Measurements from ENCODE around the gene COL9A1. TPM values are rescaled to one million over a fixed set of nuclear protein-coding genes. Genes with fewer than 3 reads are reported as not detected.
A peak's percentile ranks its signal among the peaks of the same experiment; 100 is the strongest.

The COL9A1 gene
- total and polyA plus RNA-seq, 3 experiments from 2014 or later: not detected

- H3K4me3 ChIP-seq (ENCODE audit: low read length): no peak overlapping the region
- DNase-seq: no peak
- ChIA-PET CTCF (no interaction called here), POLR2A (no interaction called here)
- no peak overlapping the region for H3K27ac ChIP-seq (ENCODE audit: low read depth, low read length)
- H3K4me1 ChIP-seq (ENCODE audit: insufficient read depth, low read length): no peaks in the 10 kb centered on the region
- Mint-ChIP-seq H3K27ac (no peak overlapping the region), H3K9me3 (no peaks in the 10 kb centered on the region), H3K27me3 (peaks cover 0 to 8% of the 10 kb centered on the region in 2 donors), H3K4me3 (no peak overlapping the region), H3K36me3 (no peaks in the 10 kb centered on the region), H3K4me1 (no peaks in the 10 kb centered on the region)
- H3K9me3 ChIP-seq (ENCODE audit: low read length): no peaks in the 10 kb centered on the region
- no peaks in the 10 kb centered on the region for H3K27me3 ChIP-seq (ENCODE audit: insufficient read depth, low read length, poor library complexity, severe bottlenecking)
- no peaks in the 10 kb centered on the region for H3K36me3 ChIP-seq (ENCODE audit: insufficient read depth, low read length)
Observed at GRCh38 chr6:70241031-70241430, 61.9 kb downstream of the COL9A1 start.

- Mint-ChIP-seq H3K27ac (no peak overlapping the region), H3K4me3 (no peak overlapping the region), H3K36me3 (no peaks in the 10 kb centered on the region), H3K9me3 (no peaks in the 10 kb centered on the region), H3K27me3 (peaks cover 2 to 8% of the 10 kb centered on the region in 2 donors), H3K4me1 (no peaks in the 10 kb centered on the region)
- Histone ChIP-seq H3K27me3 (ENCODE audit: insufficient read depth, low read length, poor library complexity, severe bottlenecking) (no peaks in the 10 kb centered on the region), H3K4me3 (ENCODE audit: low read length) (no peak overlapping the region), H3K4me1 (ENCODE audit: insufficient read depth, low read length) (no peaks in the 10 kb centered on the region), H3K36me3 (ENCODE audit: insufficient read depth, low read length) (no peaks in the 10 kb centered on the region), H3K27ac (ENCODE audit: low read depth, low read length) (no peak overlapping the region), H3K9me3 (ENCODE audit: low read length) (no peaks in the 10 kb centered on the region)
- CTCF ChIA-PET: no interaction called here
- DNase-seq: no peak
- POLR2A ChIA-PET: no interaction called here
Observed at GRCh38 chr6:70236343-70236742, 66.5 kb downstream of the COL9A1 start.

- H3K4me1 Mint-ChIP-seq: no peaks in the 10 kb centered on the region
- CTCF ChIA-PET: no interaction called here
- Histone ChIP-seq H3K27ac (ENCODE audit: low read depth, low read length) (no peak overlapping the region), H3K9me3 (ENCODE audit: low read length) (no peaks in the 10 kb centered on the region), H3K36me3 (ENCODE audit: insufficient read depth, low read length) (no peaks in the 10 kb centered on the region), H3K4me3 (ENCODE audit: low read length) (no peak overlapping the region), H3K4me1 (ENCODE audit: insufficient read depth, low read length) (no peaks in the 10 kb centered on the region), H3K27me3 (ENCODE audit: insufficient read depth, low read length, poor library complexity, severe bottlenecking) (no peaks in the 10 kb centered on the region)
- no peaks in the 10 kb centered on the region for H3K9me3 Mint-ChIP-seq
- peaks cover 2 to 8% of the 10 kb centered on the region in 2 donors for H3K27me3 Mint-ChIP-seq
- POLR2A ChIA-PET: no interaction called here
- DNase-seq: no peak
- no peak overlapping the region for H3K4me3 Mint-ChIP-seq
- no peaks in the 10 kb centered on the region for H3K36me3 Mint-ChIP-seq
- H3K27ac Mint-ChIP-seq: no peak overlapping the region
Observed at GRCh38 chr6:70234561-70235236, 68.2 kb downstream of the COL9A1 start.

GRCh38 chr6:70231311-70231710 is 71.6 kb downstream of the COL9A1 start:
- Mint-ChIP-seq H3K4me3 (no peak overlapping the region), H3K9me3 (peaks cover 0 to 2% (median 0%) of the 10 kb centered on the region in 5 donors), H3K27ac (no peak overlapping the region), H3K36me3 (no peaks in the 10 kb centered on the region), H3K27me3 (peaks cover 0 to 4% of the 10 kb centered on the region in 2 donors), H3K4me1 (no peaks in the 10 kb centered on the region)
- Histone ChIP-seq H3K27ac (ENCODE audit: low read depth, low read length) (no peak overlapping the region), H3K36me3 (ENCODE audit: insufficient read depth, low read length) (no peaks in the 10 kb centered on the region), H3K4me3 (ENCODE audit: low read length) (no peak overlapping the region), H3K4me1 (ENCODE audit: insufficient read depth, low read length) (no peaks in the 10 kb centered on the region), H3K27me3 (ENCODE audit: insufficient read depth, low read length, poor library complexity, severe bottlenecking) (no peaks in the 10 kb centered on the region), H3K9me3 (ENCODE audit: low read length) (no peaks in the 10 kb centered on the region)
- ChIA-PET POLR2A (no interaction called here), CTCF (interaction anchor here (3.1 kb wide), 1 partner anchor 11 kb away, joined by 15 read pairs; no protein-coding TSS in a partner anchor)
- no peak for DNase-seq

- H3K4me1 ChIP-seq (ENCODE audit: insufficient read depth, low read length): no peaks in the 10 kb centered on the region
- H3K27ac ChIP-seq (ENCODE audit: low read depth, low read length): no peak overlapping the region
- H3K9me3 ChIP-seq (ENCODE audit: low read length): no peaks in the 10 kb centered on the region
- DNase-seq: no peak
- Mint-ChIP-seq H3K27me3 (peaks cover 4 to 8% of the 10 kb centered on the region in 2 donors), H3K27ac (peak overlapping the region in 1 of 8 donors; percentile 17), H3K36me3 (no peaks in the 10 kb centered on the region), H3K4me1 (no peaks in the 10 kb centered on the region), H3K4me3 (no peak overlapping the region), H3K9me3 (peaks cover 0 to 2% (median 0%) of the 10 kb centered on the region in 5 donors)
- POLR2A ChIA-PET: no interaction called here
- CTCF ChIA-PET: no interaction called here
- H3K27me3 ChIP-seq (ENCODE audit: insufficient read depth, low read length, poor library complexity, severe bottlenecking): no peaks in the 10 kb centered on the region
- H3K4me3 ChIP-seq (ENCODE audit: low read length): no peak overlapping the region
- no peaks in the 10 kb centered on the region for H3K36me3 ChIP-seq (ENCODE audit: insufficient read depth, low read length)
Observed at GRCh38 chr6:70225055-70225454, 77.8 kb downstream of the COL9A1 start.

GRCh38 chr6:70222439-70222749 is 80.5 kb downstream of the COL9A1 start:
- no peaks in the 10 kb centered on the region for H3K4me1 ChIP-seq (ENCODE audit: insufficient read depth, low read length)
- H3K4me3 Mint-ChIP-seq: no peak overlapping the region
- no peaks in the 10 kb centered on the region for H3K27me3 ChIP-seq (ENCODE audit: insufficient read depth, low read length, poor library complexity, severe bottlenecking)
- H3K27ac Mint-ChIP-seq: no peak overlapping the region
- peaks cover 0 to 2% (median 0%) of the 10 kb centered on the region in 5 donors for H3K9me3 Mint-ChIP-seq
- H3K27ac ChIP-seq (ENCODE audit: low read depth, low read length): no peak overlapping the region
- H3K36me3 ChIP-seq (ENCODE audit: insufficient read depth, low read length): no peaks in the 10 kb centered on the region
- H3K9me3 ChIP-seq (ENCODE audit: low read length): no peaks in the 10 kb centered on the region
- no peaks in the 10 kb centered on the region for H3K4me1 Mint-ChIP-seq
- H3K27me3 Mint-ChIP-seq: peaks cover 2 to 8% of the 10 kb centered on the region in 2 donors
- ChIA-PET CTCF (interaction anchor here (2.7 kb wide), 1 partner anchor 662 kb away, joined by 10 read pairs; no protein-coding TSS in a partner anchor), POLR2A (no interaction called here)
- DNase-seq: no peak
- no peak overlapping the region for H3K4me3 ChIP-seq (ENCODE audit: low read length)
- no peaks in the 10 kb centered on the region for H3K36me3 Mint-ChIP-seq

GRCh38 chr6:70221715-70222438 is 81.0 kb downstream of the COL9A1 start:
- Mint-ChIP-seq H3K9me3 (no peaks in the 10 kb centered on the region), H3K27me3 (peaks cover 6 to 8% of the 10 kb centered on the region in 2 donors), H3K36me3 (no peaks in the 10 kb centered on the region), H3K27ac (no peak overlapping the region), H3K4me3 (no peak overlapping the region), H3K4me1 (no peaks in the 10 kb centered on the region)
- POLR2A ChIA-PET: no interaction called here
- no peak overlapping the region for H3K4me3 ChIP-seq (ENCODE audit: low read length)
- H3K27ac ChIP-seq (ENCODE audit: low read depth, low read length): no peak overlapping the region
- H3K36me3 ChIP-seq (ENCODE audit: insufficient read depth, low read length): no peaks in the 10 kb centered on the region
- H3K4me1 ChIP-seq (ENCODE audit: insufficient read depth, low read length): no peaks in the 10 kb centered on the region
- H3K27me3 ChIP-seq (ENCODE audit: insufficient read depth, low read length, poor library complexity, severe bottlenecking): no peaks in the 10 kb centered on the region
- DNase-seq: no peak
- no peaks in the 10 kb centered on the region for H3K9me3 ChIP-seq (ENCODE audit: low read length)
- CTCF ChIA-PET: interaction anchor here (1.1 to 3.0 kb wide), 8 partner anchors 9 to 734 kb away, joined by 3 to 15 read pairs (median 8); partner anchors contain the start of gene B3GAT2

GRCh38 chr6:70221025-70221714 is 81.7 kb downstream of the COL9A1 start:
- Histone ChIP-seq H3K4me1 (ENCODE audit: insufficient read depth, low read length) (no peaks in the 10 kb centered on the region), H3K4me3 (ENCODE audit: low read length) (no peak overlapping the region), H3K9me3 (ENCODE audit: low read length) (no peaks in the 10 kb centered on the region), H3K27me3 (ENCODE audit: insufficient read depth, low read length, poor library complexity, severe bottlenecking) (no peaks in the 10 kb centered on the region), H3K36me3 (ENCODE audit: insufficient read depth, low read length) (no peaks in the 10 kb centered on the region), H3K27ac (ENCODE audit: low read depth, low read length) (no peak overlapping the region)
- ChIA-PET CTCF (interaction anchor here (1.1 to 3.0 kb wide), 8 partner anchors 8 to 735 kb away, joined by 3 to 15 read pairs (median 8); partner anchors contain the start of gene B3GAT2), POLR2A (no interaction called here)
- H3K9me3 Mint-ChIP-seq: no peaks in the 10 kb centered on the region
- H3K27ac Mint-ChIP-seq: no peak overlapping the region
- no peak overlapping the region for H3K4me3 Mint-ChIP-seq
- peaks cover 6 to 11% of the 10 kb centered on the region in 2 donors for H3K27me3 Mint-ChIP-seq
- H3K36me3 Mint-ChIP-seq: no peaks in the 10 kb centered on the region
- DNase-seq: no peak
- H3K4me1 Mint-ChIP-seq: no peaks in the 10 kb centered on the region

Measured in CD8-positive, alpha-beta memory T cell (primary cell).